Measurements from ENCODE around the gene CES3. TPM values are rescaled to one million over a fixed set of nuclear protein-coding genes. Genes with fewer than 3 reads are reported as not detected.

CES3 gene
- total RNA-seq, 1 donor from 2014 or later, result 0.12 TPM

- Mint-ChIP-seq H3K36me3 (ENCODE audit: low read depth) (no peaks in the 10 kb centered on the region), H3K4me3 (ENCODE audit: unreplicated experiment) (no peak overlapping the region), H3K9me3 (ENCODE audit: low read depth) (no peaks in the 10 kb centered on the region), H3K27me3 (ENCODE audit: low read depth) (no peaks in the 10 kb centered on the region), H3K27ac (ENCODE audit: unreplicated experiment) (no peak overlapping the region), H3K4me1 (ENCODE audit: low read depth) (peaks cover 9% of the 10 kb centered on the region)
- no peak for TF ChIP-seq CTCF (IDR thresholded peaks at IDR 0.05)
- DNase-seq (ENCODE audit: low spot score), result no peak
Observed at GRCh38 chr16:66996324-66996982, 35.4 kb downstream of the CES3 start.

GRCh38 chr16:66996983-66997358 is 35.9 kb downstream of the CES3 start:
- H3K9me3 Mint-ChIP-seq (ENCODE audit: low read depth), result no peaks in the 10 kb centered on the region
- DNase-seq (ENCODE audit: low spot score), result no peak
- peaks cover 12% of the 10 kb centered on the region for H3K4me1 Mint-ChIP-seq (ENCODE audit: low read depth)
- no peak overlapping the region for H3K4me3 Mint-ChIP-seq (ENCODE audit: unreplicated experiment)
- no peaks in the 10 kb centered on the region for H3K36me3 Mint-ChIP-seq (ENCODE audit: low read depth)
- H3K27me3 Mint-ChIP-seq (ENCODE audit: low read depth), result no peaks in the 10 kb centered on the region
- no peak overlapping the region for H3K27ac Mint-ChIP-seq (ENCODE audit: unreplicated experiment)
- TF ChIP-seq CTCF (IDR thresholded peaks at IDR 0.05), result no peak

- Mint-ChIP-seq H3K4me1 (ENCODE audit: low read depth) (peaks cover 12% of the 10 kb centered on the region), H3K36me3 (ENCODE audit: low read depth) (no peaks in the 10 kb centered on the region), H3K27me3 (ENCODE audit: low read depth) (no peaks in the 10 kb centered on the region), H3K9me3 (ENCODE audit: low read depth) (no peaks in the 10 kb centered on the region), H3K27ac (ENCODE audit: unreplicated experiment) (no peak overlapping the region), H3K4me3 (ENCODE audit: unreplicated experiment) (peak overlapping the region; percentile 66)
- no peak for TF ChIP-seq CTCF (IDR thresholded peaks at IDR 0.05)
- DNase-seq (ENCODE audit: low spot score), result no peak
Observed at GRCh38 chr16:67000384-67001351, 39.6 kb downstream of the CES3 start.

GRCh38 chr16:67001726-67002125 is 40.7 kb downstream of the CES3 start:
- Mint-ChIP-seq H3K4me1 (ENCODE audit: low read depth) (peaks cover 7% of the 10 kb centered on the region), H3K36me3 (ENCODE audit: low read depth) (no peaks in the 10 kb centered on the region), H3K4me3 (ENCODE audit: unreplicated experiment) (peak overlapping the region; percentile 2), H3K27ac (ENCODE audit: unreplicated experiment) (no peak overlapping the region), H3K27me3 (ENCODE audit: low read depth) (no peaks in the 10 kb centered on the region), H3K9me3 (ENCODE audit: low read depth) (no peaks in the 10 kb centered on the region)
- no peak for DNase-seq (ENCODE audit: low spot score)
- TF ChIP-seq CTCF (IDR thresholded peaks at IDR 0.05), result no peak

- no peak overlapping the region for H3K4me3 Mint-ChIP-seq (ENCODE audit: unreplicated experiment)
- TF ChIP-seq CTCF (IDR thresholded peaks at IDR 0.05), result no peak
- H3K4me1 Mint-ChIP-seq (ENCODE audit: low read depth), result no peaks in the 10 kb centered on the region
Observed at GRCh38 chr16:67006930-67007658, 46.0 kb downstream of the CES3 start.

More at GRCh38 chr16:67006930-67007658, 46.0 kb downstream of the CES3 start:
- no peak for DNase-seq (ENCODE audit: low spot score)
- H3K27ac Mint-ChIP-seq (ENCODE audit: unreplicated experiment), result no peak overlapping the region
- no peaks in the 10 kb centered on the region for H3K9me3 Mint-ChIP-seq (ENCODE audit: low read depth)
- H3K36me3 Mint-ChIP-seq (ENCODE audit: low read depth), result no peaks in the 10 kb centered on the region
- no peaks in the 10 kb centered on the region for H3K27me3 Mint-ChIP-seq (ENCODE audit: low read depth)
